Liver (tissue), 9 donors: ENCODE data around the gene ADAMTS3. TPM values are rescaled to one million over a fixed set of nuclear protein-coding genes. Genes with fewer than 3 reads are reported as not detected.

Experiments used
- DNase-seq: peaks from one replicate; pipeline ENCODE4 v3.0.0-alpha.2; 2017; ENCODE audit warnings: low spot score
- H3K27ac ChIP-seq, 2 donors: one replicate each; pipeline ENCODE4 v1.7.0; 2013; ENCODE audit warnings: inconsistent platforms in 2 of 2, low read length in 2 of 2, control low read depth in 1 of 2, low read depth in 1 of 2, mild to moderate bottlenecking in 1 of 2
- H3K27me3 ChIP-seq, 4 donors: one replicate each; pipeline versions ENCODE4 v1.6.1 to v1.7.0; 2013; ENCODE audit warnings: low read length in 3 of 4, inconsistent platforms in 1 of 4, mild to moderate bottlenecking in 1 of 4, moderate library complexity in 1 of 4; ENCODE audit not compliant: control insufficient read depth in 4 of 4, insufficient read depth in 4 of 4
- H3K36me3 ChIP-seq, 4 donors: one replicate each; pipeline versions ENCODE4 v1.6.1 to v1.7.0; 2013; ENCODE audit warnings: low read length in 3 of 4, mild to moderate bottlenecking in 3 of 4, low read depth in 1 of 4, moderate library complexity in 1 of 4; ENCODE audit not compliant: control insufficient read depth in 4 of 4, insufficient read depth in 3 of 4
- H3K4me1 ChIP-seq, 4 donors: one replicate each; pipeline versions ENCODE4 v1.6.1 to v1.7.0; 2013; ENCODE audit warnings: low read length in 3 of 4, mild to moderate bottlenecking in 3 of 4, moderate library complexity in 1 of 4; ENCODE audit not compliant: control insufficient read depth in 4 of 4, insufficient read depth in 4 of 4
- H3K4me3 ChIP-seq, 3 donors: one replicate each; pipeline versions ENCODE4 v1.6.1 to v1.7.0; 2013; ENCODE audit warnings: low read length in 3 of 3, control low read depth in 1 of 3, low read depth in 1 of 3, mild to moderate bottlenecking in 1 of 3
- H3K9ac ChIP-seq, 2 donors: one replicate each; pipeline ENCODE4 v1.7.0; 2013; ENCODE audit warnings: low read length in 2 of 2, mild to moderate bottlenecking in 2 of 2, moderate library complexity in 2 of 2, control low read depth in 1 of 2, low read depth in 1 of 2
- H3K9me3 ChIP-seq, 4 donors: one replicate each; pipeline versions ENCODE4 v1.6.1 to v1.7.0; 2013; ENCODE audit warnings: low read length in 3 of 4; ENCODE audit not compliant: control insufficient read depth in 4 of 4
- FOXA1 ChIP-seq: IDR thresholded peaks from 2 replicates; pipeline ENCODE4 v1.6.1; 2016; ENCODE audit warnings: antibody characterized with exemption
- GABPA ChIP-seq, 2 donors: IDR thresholded peaks in 1 of 2; conservative IDR thresholded peaks in 1 of 2; 2 replicates each; pipeline ENCODE4 v1.6.1; 2016; ENCODE audit warnings: antibody characterized with exemption in 2 of 2, mild to moderate bottlenecking in 1 of 2, moderate library complexity in 1 of 2
- HNF4G ChIP-seq: IDR thresholded peaks from 2 replicates; pipeline ENCODE4 v1.6.1; 2016; ENCODE audit warnings: antibody characterized with exemption
- JUND ChIP-seq, 2 donors: IDR thresholded peaks; 2 replicates each; pipeline ENCODE4 v1.6.1; 2016; ENCODE audit warnings: antibody characterized with exemption in 2 of 2
- MAX ChIP-seq: IDR thresholded peaks from 2 replicates; pipeline ENCODE4 v1.6.1; 2016; ENCODE audit warnings: antibody characterized with exemption
- RXRA ChIP-seq, 2 donors: IDR thresholded peaks; 2 replicates each; pipeline ENCODE4 v1.6.1; 2017 to 2018; ENCODE audit warnings: antibody characterized with exemption in 2 of 2, mild to moderate bottlenecking in 1 of 2
- SP1 ChIP-seq: IDR thresholded peaks from 2 replicates; pipeline ENCODE4 v1.6.1; 2018; ENCODE audit warnings: antibody characterized with exemption, mild to moderate bottlenecking
- YY1 ChIP-seq: IDR thresholded peaks from 2 replicates; pipeline ENCODE4 v1.6.1; 2016; ENCODE audit warnings: antibody characterized with exemption, mild to moderate bottlenecking
- ZBTB33 ChIP-seq: IDR thresholded peaks from 2 replicates; pipeline ENCODE4 v1.6.1; 2016; ENCODE audit warnings: antibody characterized with exemption
- WGBS: extraction: QIAGEN DNeasy Blood & Tissue Kit; methylation state at CpG from one replicate; pipeline ENCODE4 v1.1.7; 2013; 5-methylcytosine and 5-hydroxymethylcytosine counted together
- polyA plus RNA-seq, 2 donors: library from polyadenylated mRNA; stranded (reverse) in 1 of 2; unstranded in 1 of 2; fragments of 200-250 nt in 1 of 2; fragments of >200 nt in 1 of 2; fragmentation: Nextera tagmentation in 1 of 2; extraction: Ambion mirVana in 1 of 2; gene quantifications; one replicate each; pipeline versions ENCODE4 v1.2.1 to v1.2.3, GENCODE V29; 2013 to 2015
- total RNA-seq, 2 donors: library from RNA; depleted of rRNA; stranded (reverse); fragments of >200 nt; gene quantifications; one replicate each; pipeline ENCODE4 v1.2.3, GENCODE V29; 2014
- TF ChIP-seq, protein P1 (sequence below): IDR thresholded peaks from 2 replicates; pipeline ENCODE4 v1.6.1; 2016; ENCODE audit warnings: antibody characterized with exemption
- TF ChIP-seq, protein P2 (sequence below): fragments of 150-350 bp; IDR thresholded peaks from 2 replicates; pipeline ENCODE4 v1.5.1; 2017; ENCODE audit warnings: improper control_type of control experiment, low read depth, low read length; ENCODE audit not compliant: missing input control
- donor health status: healthy.
- donor health status: healthy.
- donor health status: healthy.
- donor health status: healthy.
- donor health status: healthy.

Gene ADAMTS3
- total and polyA plus RNA-seq, 4 donors = 0.12 to 1.9 (median 0.25) TPM; not detected in 1

GRCh38 chr4:72494156-72494555 lies 74.9 kb downstream of the ADAMTS3 start:
- no peak overlapping the region for H3K9ac ChIP-seq
- peaks cover 0 to 4% (median 0%) of the 10 kb centered on the region in 4 donors for H3K27me3 ChIP-seq
- H3K4me3 ChIP-seq = no peak overlapping the region
- DNase-seq = no peak
- H3K4me1 ChIP-seq = no peaks in the 10 kb centered on the region
- TF ChIP-seq, protein P1, sequence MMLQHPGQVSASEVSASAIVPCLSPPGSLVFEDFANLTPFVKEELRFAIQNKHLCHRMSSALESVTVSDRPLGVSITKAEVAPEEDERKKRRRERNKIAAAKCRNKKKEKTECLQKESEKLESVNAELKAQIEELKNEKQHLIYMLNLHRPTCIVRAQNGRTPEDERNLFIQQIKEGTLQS = no peak
- TF ChIP-seq, protein P2, sequence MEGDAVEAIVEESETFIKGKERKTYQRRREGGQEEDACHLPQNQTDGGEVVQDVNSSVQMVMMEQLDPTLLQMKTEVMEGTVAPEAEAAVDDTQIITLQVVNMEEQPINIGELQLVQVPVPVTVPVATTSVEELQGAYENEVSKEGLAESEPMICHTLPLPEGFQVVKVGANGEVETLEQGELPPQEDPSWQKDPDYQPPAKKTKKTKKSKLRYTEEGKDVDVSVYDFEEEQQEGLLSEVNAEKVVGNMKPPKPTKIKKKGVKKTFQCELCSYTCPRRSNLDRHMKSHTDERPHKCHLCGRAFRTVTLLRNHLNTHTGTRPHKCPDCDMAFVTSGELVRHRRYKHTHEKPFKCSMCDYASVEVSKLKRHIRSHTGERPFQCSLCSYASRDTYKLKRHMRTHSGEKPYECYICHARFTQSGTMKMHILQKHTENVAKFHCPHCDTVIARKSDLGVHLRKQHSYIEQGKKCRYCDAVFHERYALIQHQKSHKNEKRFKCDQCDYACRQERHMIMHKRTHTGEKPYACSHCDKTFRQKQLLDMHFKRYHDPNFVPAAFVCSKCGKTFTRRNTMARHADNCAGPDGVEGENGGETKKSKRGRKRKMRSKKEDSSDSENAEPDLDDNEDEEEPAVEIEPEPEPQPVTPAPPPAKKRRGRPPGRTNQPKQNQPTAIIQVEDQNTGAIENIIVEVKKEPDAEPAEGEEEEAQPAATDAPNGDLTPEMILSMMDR = no peak
- TF ChIP-seq SP1 (no peak), HNF4G (no peak), RXRA (IDR thresholded peaks at IDR 0.05) (no peak), YY1 (no peak), MAX (no peak), ZBTB33 (no peak)
- no peaks in the 10 kb centered on the region for H3K9me3 ChIP-seq
- no peaks in the 10 kb centered on the region for H3K36me3 ChIP-seq
- no peak overlapping the region for H3K27ac ChIP-seq

DNA sequence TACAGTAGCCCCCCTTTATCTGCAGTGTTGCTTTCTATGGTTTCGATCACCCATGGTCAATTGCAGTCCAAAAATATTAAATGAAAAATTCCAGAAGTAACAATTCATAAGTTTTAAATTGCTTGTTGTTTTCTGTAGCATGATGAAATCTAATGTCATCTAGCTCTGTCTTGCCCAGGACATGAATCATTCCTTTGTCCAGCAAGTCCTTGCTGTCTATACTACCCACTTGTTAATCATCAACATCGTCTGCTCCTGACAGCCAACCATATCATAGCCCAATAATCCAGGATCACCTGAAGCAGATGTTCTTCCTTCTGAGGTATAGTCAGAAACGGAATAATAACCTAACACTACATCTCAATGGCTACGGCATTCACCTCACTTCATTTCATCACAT lies 79.8 kb downstream of the ADAMTS3 start:
- Histone ChIP-seq H3K4me3 (no peak overlapping the region), H3K4me1 (no peaks in the 10 kb centered on the region), H3K27me3 (no peaks in the 10 kb centered on the region), H3K9me3 (no peaks in the 10 kb centered on the region), H3K27ac (no peak overlapping the region), H3K36me3 (no peaks in the 10 kb centered on the region), H3K9ac (no peak overlapping the region)
- no peak for DNase-seq
- WGBS = 59% methylated on average over 4 of the region's 4 CpGs
- TF ChIP-seq HNF4G (no peak), GABPA (IDR thresholded peaks at IDR 0.05 in 1 of 2, conservative IDR thresholded peaks at IDR 0.05 in 1 of 2) (no peak), MAX (no peak), JUND (IDR thresholded peaks at IDR 0.05) (no peak), FOXA1 (no peak), RXRA (IDR thresholded peaks at IDR 0.05) (no peak)
- TF ChIP-seq, protein P2 = no peak
